NCI-H526 treated with DMSO at 0.1 percent for 48 hours (cell line): ENCODE data around the gene FOXA1.
"Not testable (repeated sequence)": the region's sequence is repeated elsewhere in the genome, so short reads cannot be mapped to it uniquely, and the experiment has no call there.

Experiments used
- DNase-seq: peaks from one replicate; lab custom pipeline; 2025; lab: John Stamatoyannopoulos, UW

The FOXA1 gene

GRCh38 chr14:37558740-37559139 is 36.3 kb downstream of the FOXA1 start:
- no peak for DNase-seq

GRCh38 chr14:37555596-37555995 is 39.5 kb downstream of the FOXA1 start:
- DNase-seq = not testable (repeated sequence)

GRCh38 chr14:37553935-37554550 is 41.0 kb downstream of the FOXA1 start:
- no peak for DNase-seq

- no peak for DNase-seq
Measured at GRCh38 chr14:37551119-37551518, 43.9 kb downstream of the FOXA1 start.

GRCh38 chr14:37550511-37550910 is 44.5 kb downstream of the FOXA1 start:
- no peak for DNase-seq

- no peak for DNase-seq
Measured at GRCh38 chr14:37546621-37547447, 48.2 kb downstream of the FOXA1 start.

- no peak for DNase-seq
Measured at GRCh38 chr14:37545174-37545573, 49.9 kb downstream of the FOXA1 start.

- DNase-seq = no peak
Measured at GRCh38 chr14:37544407-37544806, 50.6 kb downstream of the FOXA1 start.

GRCh38 chr14:37539992-37540391 is 55.1 kb downstream of the FOXA1 start:
- DNase-seq = no peak
